Cardiac fibroblast (primary cell): ENCODE measurements around the gene PET117.
"Not testable (repeated sequence)": the region's sequence is repeated elsewhere in the genome, so short reads cannot be mapped to it uniquely, and the experiment has no call there.

ENCODE experiments used
- DNase-seq, 2 donors: peaks; one replicate each; pipeline versions ENCODE4 v3.0.0 to v3.0.0-alpha.2; 2010; ENCODE audit warnings: low read depth in 2 of 2
- H3K4me3 ChIP-seq, 2 donors: replicated peaks in 1 of 2; 1 replicate in 1 of 2; 2 replicates in 1 of 2; pipeline ENCODE4 v1.5.1; 2011; ENCODE audit warnings: low read depth in 2 of 2, low read length in 2 of 2, mild to moderate bottlenecking in 2 of 2, moderate library complexity in 1 of 2
- TF ChIP-seq, protein P1 (sequence below): IDR thresholded peaks from one replicate; pipeline ENCODE4 v1.5.1; 2011; ENCODE audit warnings: low read depth, mild to moderate bottlenecking, low read length, inconsistent platforms

Gene PET117

GRCh38 chr20:18093388-18093787 is 44.3 kb upstream of the PET117 start:
- no peak overlapping the region for H3K4me3 ChIP-seq
- TF ChIP-seq, protein P1, sequence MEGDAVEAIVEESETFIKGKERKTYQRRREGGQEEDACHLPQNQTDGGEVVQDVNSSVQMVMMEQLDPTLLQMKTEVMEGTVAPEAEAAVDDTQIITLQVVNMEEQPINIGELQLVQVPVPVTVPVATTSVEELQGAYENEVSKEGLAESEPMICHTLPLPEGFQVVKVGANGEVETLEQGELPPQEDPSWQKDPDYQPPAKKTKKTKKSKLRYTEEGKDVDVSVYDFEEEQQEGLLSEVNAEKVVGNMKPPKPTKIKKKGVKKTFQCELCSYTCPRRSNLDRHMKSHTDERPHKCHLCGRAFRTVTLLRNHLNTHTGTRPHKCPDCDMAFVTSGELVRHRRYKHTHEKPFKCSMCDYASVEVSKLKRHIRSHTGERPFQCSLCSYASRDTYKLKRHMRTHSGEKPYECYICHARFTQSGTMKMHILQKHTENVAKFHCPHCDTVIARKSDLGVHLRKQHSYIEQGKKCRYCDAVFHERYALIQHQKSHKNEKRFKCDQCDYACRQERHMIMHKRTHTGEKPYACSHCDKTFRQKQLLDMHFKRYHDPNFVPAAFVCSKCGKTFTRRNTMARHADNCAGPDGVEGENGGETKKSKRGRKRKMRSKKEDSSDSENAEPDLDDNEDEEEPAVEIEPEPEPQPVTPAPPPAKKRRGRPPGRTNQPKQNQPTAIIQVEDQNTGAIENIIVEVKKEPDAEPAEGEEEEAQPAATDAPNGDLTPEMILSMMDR, result no peak
- DNase-seq, result no peak

DNA sequence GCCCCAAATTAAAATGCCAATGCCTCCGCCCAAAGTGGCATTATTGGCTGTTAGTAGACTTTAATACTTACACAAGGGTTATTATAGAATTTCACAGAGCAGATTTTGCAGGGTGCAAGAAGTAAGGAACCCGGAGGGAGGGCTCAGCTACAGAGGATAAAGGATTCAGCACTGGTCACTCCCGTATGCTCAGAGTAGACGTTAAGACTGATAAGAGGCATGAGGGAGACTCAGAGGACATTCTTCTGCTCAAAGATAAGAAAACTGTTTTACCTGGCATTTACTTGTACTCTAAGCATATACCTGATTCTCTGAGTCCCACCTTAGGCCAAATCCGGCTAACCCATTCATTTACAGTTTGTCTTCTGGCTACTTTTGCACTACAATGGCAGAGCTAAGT is 43.5 kb upstream of the PET117 start:
- TF ChIP-seq, protein P1, result no peak
- H3K4me3 ChIP-seq, result no peak overlapping the region
- no peak for DNase-seq

GRCh38 chr20:18100569-18100968 is 37.1 kb upstream of the PET117 start:
- H3K4me3 ChIP-seq, DNase-seq: not testable (repeated sequence)

DNA sequence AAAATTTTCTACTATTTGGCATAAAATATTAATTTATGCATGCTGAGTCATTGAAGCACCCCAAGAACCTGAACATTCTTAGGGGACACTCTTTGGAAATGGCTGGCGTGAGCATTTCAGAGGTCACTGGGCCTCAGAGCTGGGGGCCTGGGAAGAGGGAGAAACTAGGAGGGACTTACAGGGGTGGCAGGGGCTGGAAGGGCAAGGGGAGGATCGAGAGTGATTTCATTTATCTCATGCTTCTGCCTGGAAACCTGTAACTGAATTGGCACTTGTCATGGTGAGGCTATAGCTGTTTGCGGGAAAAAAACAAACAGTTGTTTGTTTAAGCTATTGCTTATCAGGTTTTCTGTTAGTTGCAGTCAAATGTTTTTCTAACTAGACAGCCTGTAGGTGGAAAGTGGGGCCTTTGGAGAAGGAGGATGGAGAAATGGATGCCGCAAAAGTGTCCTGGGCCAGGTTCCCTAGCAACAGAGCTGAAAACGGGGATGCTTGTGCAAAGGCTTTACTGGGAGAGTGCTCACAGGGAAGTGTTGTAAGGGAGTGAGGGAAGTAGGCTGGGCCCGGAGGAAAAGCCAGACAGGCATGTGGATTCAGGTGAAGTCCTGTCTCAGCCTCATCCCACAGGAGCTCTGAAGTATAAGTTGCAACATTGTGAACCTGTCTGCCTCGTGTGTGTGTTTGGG is 36.4 kb upstream of the PET117 start:
- TF ChIP-seq, protein P1, result no peak
- H3K4me3 ChIP-seq, result no peak overlapping the region

GRCh38 chr20:18103497-18103896 is 34.2 kb upstream of the PET117 start:
- H3K4me3 ChIP-seq, result no peak overlapping the region
- no peak for DNase-seq
- TF ChIP-seq, protein P1, result no peak

More for the DNA sequence above, 36.4 kb upstream of the PET117 start:
- DNase-seq, result no peak

- no peak overlapping the region for H3K4me3 ChIP-seq
- TF ChIP-seq, protein P1, result no peak
- no peak for DNase-seq
These were observed 29.3 kb upstream of the PET117 start for GRCh38 chr20:18108326-18108725.

GRCh38 chr20:18128574-18128973 is 9.1 kb upstream of the PET117 start:
- not testable (repeated sequence) for DNase-seq

GRCh38 chr20:18132663-18133062 is 5.0 kb upstream of the PET117 start:
- DNase-seq, result no peak
- H3K4me3 ChIP-seq, result no peak overlapping the region
- TF ChIP-seq, protein P1, result no peak

More at GRCh38 chr20:18128574-18128973, 9.1 kb upstream of the PET117 start:
- H3K4me3 ChIP-seq, result not testable (repeated sequence)
